SKM-1 (cell line): ENCODE measurements around the gene RNF41.
A peak's percentile ranks its signal among the peaks of the same experiment; 100 is the strongest.
"Not testable (repeated sequence)": the region's sequence is repeated elsewhere in the genome, so short reads cannot be mapped to it uniquely, and the experiment has no call there.

Experiments used
- DNase-seq: peaks from one replicate; lab custom pipeline; 2025; ENCODE audit not compliant: unreplicated experiment; lab: John Stamatoyannopoulos, UW

Gene RNF41

DNA sequence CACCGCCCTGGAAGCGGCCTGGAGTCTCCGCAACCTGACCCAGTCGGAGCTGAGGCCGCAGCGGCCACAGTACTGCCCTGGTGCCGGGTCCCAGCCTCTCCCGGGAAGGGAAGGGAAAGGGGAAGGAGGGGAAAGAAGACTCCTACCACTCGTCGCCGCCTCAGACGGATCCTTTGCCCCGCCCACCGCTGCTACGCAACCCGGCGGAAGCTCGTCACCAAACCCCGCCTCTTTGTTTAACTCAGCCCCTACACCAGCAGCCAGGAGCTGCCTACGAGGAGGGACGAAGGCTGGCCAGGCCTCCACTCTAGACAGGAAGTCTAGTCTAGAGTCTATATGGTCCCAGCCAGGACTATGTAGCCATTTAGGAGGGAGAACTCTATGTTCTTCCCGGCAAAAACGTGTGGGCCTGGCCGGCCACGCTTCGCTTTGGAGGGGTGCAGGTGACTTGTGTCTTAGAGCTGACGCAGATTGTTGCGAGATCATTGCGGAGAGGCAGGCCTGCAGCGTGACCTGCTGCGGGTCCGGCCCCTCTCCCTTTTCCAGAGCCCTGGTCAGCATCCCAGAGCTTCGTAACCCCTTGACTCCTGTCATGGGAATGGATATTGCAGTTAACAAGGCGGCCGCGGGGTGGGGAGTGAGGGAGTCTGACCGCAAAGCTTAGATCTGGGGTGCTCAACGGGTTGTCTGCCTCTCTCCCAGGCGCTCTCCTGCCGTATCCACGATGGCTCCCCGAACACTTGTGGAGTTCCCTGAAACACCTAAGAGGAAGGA lies at the start of gene RNF41:
Gene RNF41, minus strand, starts transcription at position 166 of the 774 bp plus-strand sequence. CDS start 7,875 bp downstream, outside the sequence.
- peak; percentile 68 for DNase-seq

DNA sequence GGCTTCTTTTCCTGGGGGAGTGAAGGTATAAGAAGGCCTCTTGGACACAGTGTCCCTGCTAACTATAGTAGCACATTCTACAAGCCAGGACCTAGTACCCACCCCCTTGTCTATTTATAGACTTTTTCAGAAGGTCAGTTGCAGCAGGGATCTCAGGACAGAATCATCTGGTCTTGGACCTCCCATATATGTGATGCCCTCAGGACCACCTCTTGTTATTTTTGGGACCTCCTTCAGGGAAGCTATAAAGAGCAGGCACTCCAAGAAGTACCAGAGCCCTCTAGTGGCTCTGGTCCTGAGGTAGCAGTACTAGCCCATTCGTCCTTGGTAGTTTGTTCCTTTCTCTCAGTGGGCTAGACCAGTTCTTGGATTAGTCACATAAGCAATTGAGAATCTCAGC lies 49.3 kb upstream of the RNF41 start:
- no peak for DNase-seq

DNA sequence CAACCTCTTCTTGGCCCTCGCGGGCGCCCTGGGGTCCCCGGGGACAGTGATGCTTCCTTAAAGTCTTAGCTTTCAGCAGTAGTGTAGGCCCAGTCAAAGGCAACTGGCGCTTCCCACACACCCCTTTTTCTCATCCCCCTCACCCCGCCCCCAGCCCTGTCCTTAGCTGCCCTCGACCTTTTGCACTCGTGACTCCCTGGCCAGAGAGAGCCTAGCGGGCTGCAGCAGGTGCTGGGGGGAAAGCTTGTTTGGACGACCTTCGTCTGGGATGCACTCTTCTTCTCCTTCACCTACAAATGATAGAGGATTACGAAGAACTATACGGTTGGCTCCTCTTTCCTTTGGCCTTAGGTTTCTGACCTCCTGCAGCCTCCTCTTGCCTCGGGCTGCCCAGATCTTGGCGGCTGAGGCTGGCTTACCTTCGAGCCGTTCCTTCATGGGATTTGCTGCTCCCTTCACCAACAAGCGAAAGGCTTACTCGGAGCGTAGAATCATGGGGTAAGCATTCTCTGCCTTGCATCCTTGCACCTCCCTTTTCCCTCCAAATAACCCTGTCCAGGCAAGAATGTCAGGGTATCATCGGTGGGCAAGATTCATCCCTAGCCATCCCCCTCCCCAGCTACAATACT lies 45.8 kb upstream of the RNF41 start:
- DNase-seq = no peak

DNA sequence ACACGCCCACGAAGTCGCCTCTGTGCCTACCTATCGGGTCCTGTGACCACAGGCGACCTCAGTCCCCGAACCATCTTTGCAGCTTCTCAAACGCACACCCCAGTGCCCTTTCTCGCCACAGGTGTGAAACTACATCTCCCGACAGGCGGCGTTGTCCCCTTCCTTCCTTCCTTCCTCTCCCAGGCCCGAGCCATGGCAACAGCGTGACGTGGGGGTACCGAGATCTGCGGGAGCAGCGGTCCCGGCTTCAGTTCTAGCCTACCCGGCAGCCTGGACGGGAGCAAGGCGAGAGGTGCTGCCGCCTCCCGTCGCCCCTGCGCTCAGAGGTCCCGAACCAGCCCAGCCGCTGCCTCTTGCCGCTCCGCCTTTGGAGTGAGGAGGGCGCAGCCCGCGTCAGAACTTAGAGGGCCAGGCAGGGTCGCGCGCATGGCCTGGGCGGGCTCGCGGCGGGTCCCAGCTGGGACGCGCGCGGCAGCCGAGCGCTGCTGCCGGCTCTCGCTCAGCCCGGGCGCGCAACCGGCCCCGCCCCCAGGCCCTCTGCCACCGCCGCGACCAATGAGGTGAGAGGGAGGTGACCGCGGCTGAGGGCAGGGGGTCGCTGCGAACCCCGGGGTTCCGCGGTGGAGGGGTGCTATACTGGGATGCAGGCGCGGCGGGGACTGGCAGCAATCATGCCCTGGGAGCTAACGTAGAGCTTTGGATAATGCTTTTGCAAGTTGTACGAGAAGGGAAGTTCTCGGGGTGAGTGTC lies 45.1 kb upstream of the RNF41 start, which contains the start of gene COQ10A:
Gene COQ10A, plus strand, starts transcription at position 250 of the 750 bp plus-strand sequence. Its CDS starts 177 bp downstream, at position 427.
- DNase-seq = no peak

GRCh38 chr12:56266068-56266692 lies 44.5 kb upstream of the RNF41 start:
- DNase-seq = not testable (repeated sequence)

GRCh38 chr12:56262955-56263354 lies 41.2 kb upstream of the RNF41 start:
- not testable (repeated sequence) for DNase-seq

GRCh38 chr12:56261503-56262232 lies 39.9 kb upstream of the RNF41 start:
- no peak for DNase-seq

- DNase-seq = no peak
Measured at GRCh38 chr12:56260921-56261320, 39.2 kb upstream of the RNF41 start.

GRCh38 chr12:56260380-56260779 lies 38.7 kb upstream of the RNF41 start:
- DNase-seq = no peak

GRCh38 chr12:56258820-56259183 lies 37.1 kb upstream of the RNF41 start:
- no peak for DNase-seq

GRCh38 chr12:56258068-56258819 lies 36.5 kb upstream of the RNF41 start, which contains the start of gene ANKRD52:
Gene ANKRD52, minus strand, starts transcription at chr12:56258384. Its CDS starts 115 bp downstream, at chr12:56258269.
- DNase-seq = no peak

- DNase-seq = no peak
Measured at GRCh38 chr12:56257491-56258067, 35.9 kb upstream of the RNF41 start.

DNA sequence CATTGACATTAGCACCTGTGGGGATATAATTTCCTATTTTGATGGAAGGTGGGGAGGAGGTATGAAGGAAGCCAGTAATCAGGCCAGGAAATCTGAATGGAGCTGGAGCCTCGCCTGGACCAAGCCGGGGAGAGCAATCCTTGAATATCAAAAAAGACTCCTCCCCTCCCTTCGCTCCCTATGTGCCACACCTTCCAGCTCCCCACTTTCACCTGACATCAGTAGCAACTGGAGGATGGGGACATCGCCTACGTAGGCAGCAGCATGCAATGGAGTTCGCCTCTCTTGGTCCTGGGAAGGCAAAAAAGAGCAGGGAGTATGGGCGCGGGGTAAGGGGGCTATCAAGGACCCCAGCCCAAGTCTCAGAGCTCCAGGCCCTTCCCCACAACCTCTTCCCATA lies 35.3 kb upstream of the RNF41 start:
- no peak for DNase-seq

- DNase-seq = no peak
Measured at GRCh38 chr12:56256326-56256960, 34.7 kb upstream of the RNF41 start.

DNA sequence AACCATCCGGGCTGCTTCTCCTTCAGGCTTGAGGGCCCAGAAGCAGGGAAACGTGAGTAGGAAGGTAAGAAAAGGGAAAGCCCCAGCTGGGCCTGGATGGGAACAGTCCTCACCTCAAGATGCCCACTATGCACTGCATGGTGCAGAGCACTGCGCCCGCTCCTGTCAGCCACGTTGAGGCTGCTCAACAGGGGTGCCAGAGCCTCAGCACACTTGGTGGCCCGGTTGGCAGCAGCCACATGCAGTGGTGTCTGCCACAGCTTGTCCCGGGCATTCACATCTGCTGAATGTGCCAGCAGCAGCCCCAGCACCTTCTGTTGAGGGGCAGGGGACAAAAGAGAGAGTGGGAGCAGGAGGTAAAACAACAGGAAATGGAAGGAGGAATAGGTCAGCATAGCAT lies 33.9 kb upstream of the RNF41 start:
- DNase-seq = no peak

- no peak for DNase-seq
Measured at GRCh38 chr12:56253091-56253490, 31.4 kb upstream of the RNF41 start.

- DNase-seq = no peak
Measured at GRCh38 chr12:56252649-56253048, 30.9 kb upstream of the RNF41 start.

GRCh38 chr12:56248711-56249110 lies 27.0 kb upstream of the RNF41 start:
- no peak for DNase-seq

DNA sequence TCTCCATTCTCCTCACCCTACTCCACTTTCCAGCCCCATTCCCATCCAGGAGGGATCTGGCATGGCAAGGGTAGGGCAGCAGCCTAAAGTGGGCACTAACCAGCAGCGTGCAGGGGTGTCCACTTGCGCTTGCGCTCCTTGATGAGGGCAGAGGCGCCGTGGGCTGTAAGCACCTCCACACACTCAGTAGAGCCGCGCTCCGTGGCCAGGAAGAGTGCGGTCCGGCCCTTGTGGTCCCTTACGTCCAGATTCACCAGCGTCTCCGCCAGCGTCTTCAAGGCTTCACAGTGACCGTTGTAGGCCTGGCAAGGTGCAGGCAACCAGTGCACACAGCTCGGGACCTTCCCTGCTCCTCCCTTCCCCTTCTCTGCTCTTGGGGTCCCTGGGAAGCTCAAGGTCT lies 26.2 kb upstream of the RNF41 start:
- DNase-seq = no peak
